Stimulated activated CD4-positive, alpha-beta T cell treated with anti-CD3 and anti-CD28 coated beads, Interleukin-1b, Interleukin-23, amount 100 ng/mL, for 1 hour (primary cell): ENCODE results near the gene TIAM1.

Experiments
- DNase-seq, 2 donors: peaks; one replicate each; pipeline ENCODE4 v3.0.0-alpha.2; 2020; ENCODE audit warnings: low read depth in 2 of 2

TIAM1 gene

DNA sequence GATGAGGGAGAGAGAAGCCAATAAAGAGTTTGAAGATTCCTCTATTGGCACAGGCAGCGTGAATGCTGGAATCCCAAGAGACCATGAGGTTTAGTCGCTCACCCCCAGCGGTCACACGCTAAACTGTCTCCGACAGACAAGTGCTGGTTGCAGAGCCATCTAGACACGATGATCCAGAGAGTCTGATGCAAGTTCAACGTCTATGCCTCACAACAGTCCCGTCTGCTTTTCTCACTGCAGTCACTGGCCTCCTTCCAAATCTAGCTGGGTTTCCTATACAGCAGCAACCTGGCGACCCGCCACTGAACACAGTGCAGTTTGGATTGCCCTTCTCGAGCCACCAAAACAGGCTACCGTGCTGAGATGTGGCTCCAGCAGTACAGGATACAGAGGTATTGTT lies 207.2 kb downstream of the TIAM1 start:
- DNase-seq, result no peak

DNA sequence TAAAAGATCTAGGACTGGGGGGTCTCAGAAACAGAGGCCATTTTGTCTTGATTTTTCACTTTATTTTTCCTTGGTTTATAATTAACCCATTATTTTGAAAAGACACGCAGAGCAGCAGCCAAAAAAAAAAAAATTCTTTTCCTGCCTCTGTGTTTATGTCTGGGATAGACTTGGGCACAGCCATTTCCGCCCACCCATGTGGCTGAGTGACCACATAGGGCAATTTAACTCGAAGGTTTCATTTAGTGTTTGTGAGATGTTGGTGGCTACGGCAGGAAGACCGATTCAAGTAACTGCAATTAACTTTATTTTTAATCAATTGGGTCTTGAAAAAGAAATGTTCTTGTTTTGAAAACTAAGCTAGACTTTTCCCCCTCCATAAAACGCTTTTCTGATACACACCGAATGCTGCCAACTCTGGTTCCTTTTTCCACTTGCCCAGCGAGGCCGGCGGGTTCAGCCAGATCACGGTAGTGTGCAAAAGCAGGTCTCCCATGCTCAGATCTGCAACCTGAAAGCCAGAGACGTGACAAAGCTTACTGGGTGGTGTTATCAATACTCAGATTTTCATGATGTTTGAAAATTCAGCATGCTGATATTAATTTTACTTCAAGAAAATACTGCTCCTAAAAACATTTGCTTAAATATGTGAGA lies 208.4 kb downstream of the TIAM1 start:
- DNase-seq, result no peak

DNA sequence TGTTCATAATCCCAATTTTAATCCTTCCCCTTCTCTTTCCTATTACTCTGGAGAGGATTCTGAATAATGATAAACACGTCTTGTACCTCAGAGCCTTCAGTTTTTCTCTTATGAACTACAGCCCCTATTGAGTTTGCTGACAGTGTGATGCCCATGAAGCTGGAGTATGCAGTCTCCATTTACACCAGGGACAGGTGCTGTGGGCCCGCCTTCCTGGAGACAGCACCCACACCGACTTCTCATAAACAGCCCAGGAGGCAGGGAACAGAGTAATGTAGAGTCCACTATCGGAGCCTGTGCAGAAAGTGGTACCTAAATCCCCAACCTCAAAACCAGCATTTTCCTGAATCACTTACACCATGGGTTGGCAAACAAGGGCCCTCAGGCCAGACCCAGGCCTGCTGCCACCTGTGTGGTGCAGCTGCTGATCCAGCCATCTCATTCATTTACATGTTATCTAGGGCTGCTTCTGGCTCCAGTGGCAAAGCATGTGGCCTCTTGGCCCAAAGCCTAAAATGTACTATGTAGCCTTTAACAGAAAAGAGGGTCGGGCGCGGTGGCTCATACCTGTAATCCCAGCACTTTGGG lies 210.7 kb downstream of the TIAM1 start:
- DNase-seq, result no peak

DNA sequence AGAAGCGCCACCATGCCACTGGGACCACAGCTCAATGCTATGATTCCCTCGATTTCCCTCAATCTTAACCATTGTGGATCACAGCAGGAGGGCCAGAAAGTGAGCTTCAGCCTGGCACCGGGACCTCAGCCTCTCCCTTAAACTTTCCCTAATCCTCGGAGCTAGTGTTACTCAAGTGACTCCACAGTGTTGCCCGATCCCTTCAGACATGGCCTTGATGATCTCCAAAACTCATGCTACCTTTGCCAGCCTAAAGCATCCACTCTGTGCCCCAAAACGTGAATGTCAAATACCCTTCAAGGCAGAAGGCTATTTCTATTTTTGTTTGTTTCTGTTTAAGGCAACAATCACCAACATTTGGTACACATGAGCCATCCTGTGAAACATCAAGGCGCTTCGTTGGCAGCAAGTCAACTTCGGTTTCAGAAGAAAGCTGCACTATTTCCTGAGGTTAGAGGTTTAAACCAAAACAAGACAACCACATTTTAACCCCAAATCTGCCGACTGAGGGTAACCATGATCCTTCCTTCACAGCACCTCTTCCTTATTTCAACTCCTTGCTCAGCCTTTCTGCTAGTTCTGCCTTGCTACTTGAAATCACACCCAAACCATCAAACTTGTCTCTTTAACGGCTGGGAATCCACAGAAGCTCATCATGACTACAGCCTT lies 211.4 kb downstream of the TIAM1 start:
- peak; percentile 27 to 35 for DNase-seq

DNA sequence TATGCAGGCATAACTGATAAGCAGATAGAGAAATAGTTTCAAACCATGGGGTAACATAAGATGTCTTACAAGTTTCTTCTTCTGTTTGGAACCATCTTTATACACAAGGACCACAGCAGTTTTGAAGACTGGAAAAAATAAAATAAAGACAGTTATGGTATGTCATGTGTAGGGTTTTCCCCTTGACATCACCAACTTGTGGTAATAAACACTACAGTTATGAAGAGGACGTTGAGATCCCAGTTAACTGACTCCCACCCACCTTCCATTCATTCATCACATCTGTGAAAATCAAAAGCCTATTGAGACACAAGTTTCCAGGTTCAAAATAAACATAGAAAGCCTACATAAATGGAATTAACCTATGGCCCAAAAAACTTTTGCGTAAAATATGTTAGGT lies 213.2 kb downstream of the TIAM1 start:
- no peak for DNase-seq

DNA sequence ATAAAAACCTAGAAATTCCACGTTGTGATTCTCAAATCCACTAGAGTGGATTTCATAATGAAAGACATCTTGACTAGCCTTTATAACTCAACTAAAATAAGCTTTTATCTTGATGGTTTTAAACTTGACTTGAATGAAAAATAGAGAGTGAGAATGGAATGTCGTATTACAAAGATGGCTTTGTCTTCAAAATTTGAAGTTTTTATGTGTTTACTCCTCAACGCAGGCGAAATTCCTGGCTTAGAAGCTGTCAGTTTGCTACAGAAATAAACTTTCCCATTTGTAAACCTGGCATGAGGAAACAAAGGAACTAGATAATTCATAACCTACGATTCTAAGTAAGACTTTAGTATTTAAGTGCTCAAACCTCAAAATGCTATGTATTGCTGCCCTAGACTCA lies 215.8 kb downstream of the TIAM1 start:
- no peak for DNase-seq

DNA sequence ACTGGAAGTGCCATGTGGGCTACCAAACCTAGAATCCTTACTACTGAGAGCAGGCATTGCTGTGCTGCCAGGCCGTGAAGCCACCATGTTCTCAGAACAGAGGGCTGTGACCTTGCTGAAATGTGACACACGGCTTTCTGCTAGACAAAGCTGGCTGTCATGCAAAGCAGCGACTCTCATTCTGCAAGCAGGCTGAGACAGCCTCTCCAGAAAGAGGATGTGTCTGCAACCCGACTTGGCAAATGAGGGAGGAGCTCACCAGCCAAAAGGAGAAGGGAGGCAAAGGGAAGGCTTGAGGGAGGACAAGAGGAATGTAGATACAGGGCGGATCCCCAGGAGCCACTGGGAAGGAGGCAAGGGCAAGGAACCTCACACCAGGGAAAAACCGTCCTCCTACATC lies 220.1 kb downstream of the TIAM1 start:
- DNase-seq, result no peak

DNA sequence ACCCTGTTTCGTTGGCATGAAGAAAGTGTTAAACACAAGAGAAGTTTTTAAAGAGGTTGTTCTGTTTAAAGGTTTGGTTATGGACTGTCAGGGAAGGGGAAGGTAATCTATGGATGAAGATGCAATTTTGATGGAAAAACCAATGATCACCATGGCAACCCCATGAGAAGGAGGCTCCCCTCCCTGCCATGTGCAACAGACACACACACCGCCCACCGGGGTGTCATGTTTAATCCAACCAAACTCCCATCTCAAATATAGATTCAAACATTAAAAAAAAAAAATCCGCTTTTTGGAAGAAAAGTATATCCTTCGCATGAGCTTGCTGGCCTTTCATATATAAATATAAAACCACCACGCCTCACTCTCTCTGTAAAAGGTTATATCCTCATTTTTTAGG lies 224.9 kb downstream of the TIAM1 start:
- DNase-seq, result no peak

DNA sequence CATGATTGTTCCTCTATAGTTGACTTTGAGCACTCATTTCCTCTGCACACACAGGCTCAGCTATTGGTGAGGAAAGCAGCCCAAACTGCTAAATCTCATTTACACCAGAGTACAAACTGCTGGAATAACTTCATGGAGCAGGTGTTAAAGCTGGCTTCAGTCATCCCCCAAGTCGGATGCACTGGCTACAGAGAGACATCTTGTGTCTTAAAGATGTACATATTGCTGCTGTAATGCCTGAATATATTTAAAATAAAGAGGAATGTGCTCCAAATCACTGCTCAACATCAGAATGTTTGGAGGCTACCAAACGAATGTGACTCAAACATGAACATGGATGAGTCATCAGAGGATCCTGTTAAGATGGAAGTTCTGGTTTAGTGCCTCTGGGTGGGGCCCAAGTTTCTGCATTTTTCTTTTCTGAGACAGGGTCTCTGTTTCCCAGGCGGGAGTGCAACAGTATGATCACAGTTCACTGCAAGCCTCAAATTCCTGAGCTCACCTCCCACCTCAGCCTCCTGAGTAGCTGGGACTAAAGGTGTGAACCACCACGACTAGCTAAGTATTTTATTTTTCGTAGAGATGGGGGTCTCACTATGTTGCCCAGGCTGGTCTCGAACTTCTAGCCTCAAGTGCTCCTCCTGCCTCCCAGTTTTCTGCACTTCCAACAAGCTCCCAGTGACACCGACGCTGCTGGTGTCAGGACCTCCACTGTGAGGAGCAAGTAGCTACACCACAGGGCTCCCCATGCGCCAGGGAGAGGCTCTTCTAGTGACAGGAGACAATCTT lies 226.7 kb downstream of the TIAM1 start:
- DNase-seq, result no peak

DNA sequence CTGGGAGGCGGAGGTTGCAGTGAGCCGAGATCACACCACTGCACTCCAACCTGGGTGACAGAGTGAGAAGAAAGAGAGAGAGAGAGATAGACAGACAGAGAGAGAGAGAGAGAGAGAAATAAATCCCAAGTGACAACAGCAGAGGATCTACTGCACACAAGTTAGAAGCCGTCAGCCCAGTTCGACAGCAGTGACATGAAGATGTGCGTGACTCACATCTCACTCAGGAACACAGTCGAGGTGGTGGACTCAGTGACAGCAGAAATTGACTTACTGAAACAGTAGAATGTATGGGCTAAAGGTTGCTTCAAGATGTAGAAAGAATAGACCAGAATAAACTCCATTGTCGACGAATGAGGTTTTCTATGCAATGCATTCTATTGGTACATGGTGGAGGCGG lies 228.8 kb downstream of the TIAM1 start:
- DNase-seq, result no peak

DNA sequence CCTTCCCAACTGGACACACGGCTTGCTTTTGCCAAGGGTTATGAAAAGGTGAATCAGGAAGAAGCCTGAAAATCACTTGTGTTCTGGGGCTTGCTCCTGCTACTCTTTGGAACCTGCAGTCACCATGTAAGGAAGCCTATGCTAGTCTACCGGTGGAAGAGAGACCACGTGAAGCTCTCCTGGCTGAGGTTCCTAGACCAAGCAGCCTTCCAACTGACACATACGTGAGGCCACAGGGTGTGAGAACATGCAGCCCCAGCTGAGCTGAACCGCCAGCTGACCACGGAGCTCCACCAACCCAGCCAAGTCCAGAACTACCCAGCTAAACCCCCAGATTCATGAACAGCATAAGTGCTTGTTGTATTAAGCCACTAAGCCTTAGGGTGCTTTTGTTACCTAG lies 233.0 kb downstream of the TIAM1 start:
- DNase-seq, result no peak

DNA sequence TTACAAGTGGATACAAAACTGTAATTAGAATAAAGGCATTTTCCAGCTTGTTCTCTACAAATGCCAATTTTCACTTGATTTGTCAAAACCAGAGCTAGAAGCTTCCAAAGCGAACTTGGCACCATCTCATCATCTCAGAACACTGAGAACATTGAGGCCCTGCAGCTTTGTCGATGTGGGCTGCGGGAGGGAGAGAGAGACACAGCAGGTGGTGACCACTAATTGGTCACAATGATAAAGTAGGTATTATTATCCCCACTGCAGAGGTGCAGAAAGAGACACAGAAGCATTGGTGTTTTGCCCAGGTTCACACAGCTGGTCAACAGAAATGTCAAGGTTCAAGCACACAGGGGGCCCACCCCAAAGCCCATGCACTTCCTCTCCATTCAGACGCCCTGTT lies 233.6 kb downstream of the TIAM1 start:
- no peak for DNase-seq

DNA sequence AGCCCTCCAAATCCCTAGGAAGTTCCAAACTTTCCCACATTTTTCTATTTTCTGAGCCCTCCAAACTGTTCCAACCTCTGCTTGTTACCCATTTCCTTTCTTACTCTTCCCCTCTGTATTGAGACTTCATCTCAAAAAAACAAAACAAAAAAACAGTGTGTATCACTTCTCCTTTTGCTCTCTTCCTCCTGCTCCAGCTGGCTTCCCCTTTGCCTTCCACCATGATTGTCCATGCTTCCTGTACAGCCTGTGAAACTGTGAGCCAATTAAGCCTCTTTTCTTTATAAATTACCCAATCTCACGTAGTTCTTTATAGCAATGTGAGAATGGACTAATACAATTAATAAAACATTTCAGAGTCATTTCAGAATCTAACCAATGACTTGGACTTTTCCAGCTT lies 236.2 kb downstream of the TIAM1 start:
- DNase-seq, result no peak

DNA sequence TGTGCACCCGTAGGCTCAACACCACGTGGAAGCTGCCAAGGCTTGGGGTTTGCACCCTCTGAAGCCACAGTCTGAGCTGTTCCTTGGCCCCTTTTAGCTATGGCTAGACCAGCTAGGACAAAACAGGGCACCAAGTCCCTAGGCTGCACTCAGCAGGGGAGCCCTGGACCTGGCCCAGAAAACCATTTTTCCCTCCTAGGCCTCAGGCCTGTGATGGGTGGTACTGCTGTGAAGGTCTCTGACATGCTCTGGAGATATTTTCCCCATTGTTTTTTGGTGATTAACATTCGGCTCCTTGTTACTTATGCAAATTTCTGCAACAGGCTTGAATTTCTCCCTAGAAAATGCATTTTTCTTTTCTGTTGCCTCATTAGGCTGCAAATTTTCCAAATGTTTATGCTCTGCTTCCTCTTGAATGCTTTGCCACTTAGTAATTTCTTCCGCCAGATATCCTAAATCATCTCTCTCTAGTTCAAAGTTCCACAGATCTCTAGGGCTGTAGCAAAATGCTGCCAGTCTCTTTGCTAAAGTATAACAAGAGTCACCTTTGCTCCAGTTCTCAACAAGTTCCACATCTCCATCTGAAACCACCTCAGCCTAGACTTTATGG lies 236.8 kb downstream of the TIAM1 start:
- DNase-seq, result no peak

DNA sequence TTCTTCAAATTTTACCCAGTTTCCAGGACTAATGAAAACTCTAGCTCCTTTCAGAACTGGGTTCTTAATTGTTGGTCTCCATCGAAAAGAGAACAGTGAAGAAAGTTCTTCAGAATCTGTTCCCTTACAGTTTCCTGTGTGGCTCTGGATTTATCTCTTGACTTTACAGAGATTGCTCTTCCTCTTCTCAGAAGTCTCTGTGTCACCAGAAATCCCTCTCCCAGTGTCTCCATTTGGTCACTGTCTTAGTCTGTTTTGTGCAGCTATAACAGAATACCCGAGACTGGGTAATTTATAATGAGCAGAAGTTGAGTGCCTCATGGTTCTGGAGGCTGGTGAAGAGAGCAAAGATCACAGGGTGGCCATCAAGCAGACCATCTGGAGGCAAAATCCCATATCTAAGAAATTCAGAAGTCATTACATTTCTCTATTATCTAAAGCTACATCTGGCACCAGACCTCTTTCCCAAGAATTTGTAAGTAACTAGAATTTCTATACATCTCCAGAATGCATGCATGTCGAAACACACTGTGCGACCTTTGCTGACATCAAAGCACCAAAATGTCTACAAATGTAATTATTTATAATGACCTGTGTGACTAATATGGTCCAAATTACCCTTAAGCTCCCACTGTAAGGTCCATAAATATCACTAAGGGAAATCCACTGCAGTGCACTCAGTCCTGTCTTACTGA lies 240.3 kb downstream of the TIAM1 start:
- no peak for DNase-seq

DNA sequence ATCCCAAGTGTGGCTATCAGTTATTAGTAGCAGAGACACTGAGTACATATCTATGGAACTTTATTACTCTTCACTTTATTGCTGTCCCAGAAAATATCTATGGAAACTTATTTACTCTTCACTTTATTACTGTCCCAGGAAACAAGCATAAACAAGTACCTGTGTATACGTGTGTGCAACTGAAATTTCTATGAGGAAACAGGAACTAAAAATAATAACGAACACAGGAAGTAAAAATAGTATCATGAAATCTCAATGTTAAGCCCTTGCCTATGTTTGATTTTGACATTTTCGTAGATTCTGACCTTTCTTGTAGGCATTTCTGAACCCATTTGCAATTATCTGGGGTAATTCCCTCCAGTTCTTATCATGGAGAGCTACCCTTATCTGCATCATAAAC lies 240.9 kb downstream of the TIAM1 start:
- DNase-seq, result no peak

DNA sequence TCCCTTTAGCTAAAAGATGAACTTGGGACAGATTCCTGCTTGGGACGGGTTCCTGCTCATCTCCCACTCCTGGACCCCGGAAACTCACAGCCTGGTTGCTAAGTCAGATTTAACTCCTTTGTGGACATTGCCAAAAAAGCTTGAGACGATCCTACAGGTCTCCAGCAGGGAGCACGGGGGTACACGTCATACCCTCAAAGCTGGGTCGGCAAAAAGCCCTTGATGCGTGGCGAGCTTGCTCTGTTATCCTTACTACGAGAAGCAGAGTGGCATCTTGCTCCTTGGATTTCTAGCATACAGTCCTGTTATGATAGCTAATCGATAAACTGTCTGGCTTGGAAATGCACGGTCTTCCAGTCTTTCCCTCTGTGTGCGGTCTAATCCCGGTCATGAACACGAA lies 244.9 kb downstream of the TIAM1 start:
- no peak for DNase-seq

DNA sequence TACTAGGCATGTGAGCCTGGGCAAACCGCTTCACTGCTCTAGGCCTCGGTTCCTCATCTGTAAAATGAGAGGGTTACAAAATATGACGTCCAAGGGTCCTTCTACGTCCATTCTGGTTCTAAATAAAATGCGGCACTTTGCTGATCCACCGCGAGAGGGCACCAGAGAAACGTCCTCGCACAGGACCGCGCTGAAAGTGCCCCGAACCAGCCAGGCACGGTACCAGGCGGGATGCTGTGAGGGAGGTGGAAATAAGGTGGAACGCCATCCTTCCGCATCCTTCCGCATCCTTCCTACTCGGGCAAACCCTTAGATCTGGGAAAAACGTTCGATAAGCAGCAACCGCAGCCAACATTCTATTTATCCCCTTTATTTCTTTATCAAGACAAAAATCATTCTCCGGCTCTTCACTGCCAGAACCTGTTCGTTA lies 245.5 kb downstream of the TIAM1 start:
- peak; percentile 43 to 63 for DNase-seq

DNA sequence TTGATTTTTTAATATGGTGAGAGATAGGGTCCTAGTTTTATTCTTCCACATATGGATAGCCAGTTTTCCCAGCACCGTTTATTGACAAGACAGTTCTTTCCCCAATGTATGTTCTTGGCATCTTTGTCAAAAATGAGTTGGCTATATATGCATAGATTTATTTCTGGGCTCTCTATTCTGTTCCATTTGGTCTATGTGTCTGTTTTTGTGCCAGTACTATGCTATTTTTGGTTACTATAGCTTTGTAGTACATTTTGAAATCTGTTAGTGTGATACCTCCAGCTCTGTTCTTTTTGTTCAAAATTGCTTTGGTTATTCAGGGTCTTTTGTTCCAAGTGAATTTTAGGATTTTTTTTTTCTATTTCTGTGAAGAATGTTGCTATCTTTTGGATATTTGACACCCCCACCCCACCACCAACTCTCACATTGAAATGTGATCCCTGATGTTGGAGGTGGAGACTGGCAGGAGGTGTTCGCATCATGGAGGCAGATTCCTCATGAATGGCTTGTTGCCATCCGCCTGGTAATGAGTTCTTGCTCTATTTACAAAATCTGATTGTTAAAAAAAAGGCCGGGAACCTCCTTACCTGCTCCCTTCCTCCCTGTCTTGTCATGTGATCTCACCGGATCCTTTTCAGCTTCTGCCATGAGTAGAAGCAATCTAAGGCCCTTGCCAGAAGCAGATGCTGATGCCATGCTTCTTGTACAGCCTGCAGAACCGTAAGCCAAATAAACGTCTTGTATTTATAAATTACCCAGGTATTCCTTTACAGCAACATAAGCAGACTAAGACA lies 251.0 kb downstream of the TIAM1 start:
- no peak for DNase-seq

DNA sequence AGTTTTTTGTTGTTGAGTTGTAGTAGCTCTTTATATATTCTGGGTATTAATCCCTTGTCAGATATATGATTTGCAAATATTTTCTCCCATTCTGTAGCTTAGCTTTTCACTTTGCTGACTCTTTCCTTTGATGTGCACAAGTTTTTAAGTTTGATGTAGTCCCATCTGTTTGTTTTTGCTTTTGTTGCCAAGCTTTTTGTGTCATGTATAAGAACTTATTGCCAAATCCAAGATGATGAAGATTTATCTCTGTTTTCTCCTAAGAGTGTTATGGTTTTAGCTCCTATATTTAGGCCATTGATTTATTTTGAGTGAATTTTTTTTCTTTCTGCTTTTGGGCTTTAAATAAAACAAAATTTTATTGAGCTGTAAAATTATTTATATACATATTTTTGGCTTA lies 253.7 kb downstream of the TIAM1 start:
- DNase-seq, result no peak

DNA sequence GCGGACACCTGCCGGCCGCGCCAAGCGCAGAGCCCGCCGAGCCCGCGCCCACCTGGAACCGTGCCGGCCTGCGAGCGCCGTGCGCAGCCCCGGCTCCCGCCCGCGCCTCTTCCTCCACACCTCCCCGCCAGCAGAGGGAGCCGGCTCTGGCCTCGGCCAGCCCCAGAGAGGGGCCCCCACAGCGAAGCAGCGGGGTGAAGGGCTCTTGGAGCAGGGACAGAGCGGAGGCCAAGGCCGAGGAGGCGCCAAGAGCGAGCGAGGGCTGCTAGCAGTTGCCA lies 255.6 kb downstream of the TIAM1 start:
- no peak for DNase-seq
